CD1c-positive myeloid dendritic cell (primary cell): ENCODE data around the gene LRRC4.

Source experiments
- DNase-seq: peaks from one replicate; pipeline ENCODE4 v3.0.0-alpha.2; 2016; ENCODE audit errors: extremely low spot score

LRRC4 gene

DNA sequence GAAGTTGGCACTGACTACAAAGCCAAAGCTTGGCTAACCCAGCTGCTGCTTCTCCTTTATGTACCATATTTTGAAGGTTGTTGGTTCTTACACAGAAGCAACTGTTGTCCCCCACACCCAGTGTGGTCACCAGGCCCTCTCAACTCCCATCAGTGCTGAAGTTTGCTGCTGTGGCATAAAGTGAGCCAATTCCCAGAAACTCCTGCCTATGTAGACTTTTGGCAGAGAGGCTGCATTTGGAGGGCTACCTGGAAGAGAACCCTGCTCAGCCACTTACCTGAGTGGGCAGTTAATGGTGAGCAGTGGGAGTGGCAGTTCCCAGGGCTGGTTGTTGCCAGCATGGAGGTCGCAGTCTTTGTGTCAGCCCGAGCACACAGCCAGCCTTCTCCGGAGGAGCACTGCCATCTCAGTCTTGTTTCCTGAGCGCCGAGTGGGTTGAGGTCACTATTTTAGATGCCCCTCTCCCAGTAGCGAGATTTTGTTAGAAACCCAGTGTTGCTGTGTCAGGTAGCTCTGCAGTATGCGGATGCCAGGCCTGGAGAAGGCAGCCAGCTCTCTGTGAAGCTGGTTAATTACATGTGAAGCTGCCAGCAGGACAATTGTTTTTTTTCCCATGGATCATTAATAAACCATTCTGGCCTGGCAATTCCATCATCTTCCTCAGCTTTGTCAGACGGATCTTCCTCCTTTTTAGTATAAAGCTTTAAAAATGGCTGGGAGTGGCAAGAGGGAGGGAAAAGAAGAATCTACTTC is 24.5 kb downstream of the LRRC4 start:
- DNase-seq = no peak

DNA sequence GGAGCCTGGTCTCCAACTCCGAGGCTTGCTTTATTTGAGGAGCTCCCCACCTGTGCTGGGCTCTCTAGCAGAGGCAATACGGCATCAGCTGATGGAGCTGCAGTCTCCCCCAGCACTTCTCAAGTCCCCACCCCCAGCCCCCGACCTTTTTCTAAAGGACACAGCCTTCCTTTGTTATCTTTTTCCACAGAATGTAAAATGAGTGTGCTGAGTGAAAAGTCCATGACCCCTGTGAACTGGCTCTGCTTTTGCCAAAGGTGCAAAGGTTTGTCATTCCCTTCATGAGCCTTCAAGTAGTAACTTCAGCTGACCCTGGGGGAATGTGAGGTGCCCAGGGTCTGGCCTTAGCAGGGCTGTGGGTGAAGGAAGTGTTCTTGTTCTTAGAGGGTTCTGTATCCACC is 25.5 kb downstream of the LRRC4 start:
- no peak for DNase-seq

DNA sequence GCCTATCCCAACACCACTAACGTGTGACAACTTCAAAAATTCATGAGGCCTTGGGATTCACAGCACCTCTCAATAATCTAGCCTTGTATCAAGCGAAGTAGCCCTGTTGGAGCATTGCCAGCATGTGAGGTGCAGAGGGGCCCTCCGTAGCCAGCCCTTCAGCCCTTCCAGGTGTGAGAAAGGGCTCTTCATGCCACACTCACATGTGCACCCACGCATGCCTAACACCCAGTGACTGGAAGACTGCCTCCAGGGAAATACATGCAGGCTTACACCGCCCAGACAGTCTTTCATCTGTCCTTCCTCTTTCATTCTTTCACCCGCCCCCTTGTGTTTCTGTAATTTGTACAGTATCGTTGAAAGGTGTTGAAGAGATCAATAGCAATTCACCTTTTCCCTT is 26.1 kb downstream of the LRRC4 start:
- DNase-seq = no peak

GRCh38 chr7:128004623-128005022 is 26.6 kb downstream of the LRRC4 start:
- DNase-seq = no peak

- DNase-seq = no peak
Measured at GRCh38 chr7:128003787-128004186, 27.4 kb downstream of the LRRC4 start.

GRCh38 chr7:128003167-128003566 is 28.1 kb downstream of the LRRC4 start:
- DNase-seq = peak; percentile 15

GRCh38 chr7:128000854-128001265 is 30.4 kb downstream of the LRRC4 start:
- no peak for DNase-seq

GRCh38 chr7:128000048-128000447 is 31.2 kb downstream of the LRRC4 start:
- DNase-seq = peak; percentile 56

- no peak for DNase-seq
Measured at GRCh38 chr7:127998671-127999070, 32.6 kb downstream of the LRRC4 start.

GRCh38 chr7:127997226-127997922 is 33.9 kb downstream of the LRRC4 start:
- no peak for DNase-seq

DNA sequence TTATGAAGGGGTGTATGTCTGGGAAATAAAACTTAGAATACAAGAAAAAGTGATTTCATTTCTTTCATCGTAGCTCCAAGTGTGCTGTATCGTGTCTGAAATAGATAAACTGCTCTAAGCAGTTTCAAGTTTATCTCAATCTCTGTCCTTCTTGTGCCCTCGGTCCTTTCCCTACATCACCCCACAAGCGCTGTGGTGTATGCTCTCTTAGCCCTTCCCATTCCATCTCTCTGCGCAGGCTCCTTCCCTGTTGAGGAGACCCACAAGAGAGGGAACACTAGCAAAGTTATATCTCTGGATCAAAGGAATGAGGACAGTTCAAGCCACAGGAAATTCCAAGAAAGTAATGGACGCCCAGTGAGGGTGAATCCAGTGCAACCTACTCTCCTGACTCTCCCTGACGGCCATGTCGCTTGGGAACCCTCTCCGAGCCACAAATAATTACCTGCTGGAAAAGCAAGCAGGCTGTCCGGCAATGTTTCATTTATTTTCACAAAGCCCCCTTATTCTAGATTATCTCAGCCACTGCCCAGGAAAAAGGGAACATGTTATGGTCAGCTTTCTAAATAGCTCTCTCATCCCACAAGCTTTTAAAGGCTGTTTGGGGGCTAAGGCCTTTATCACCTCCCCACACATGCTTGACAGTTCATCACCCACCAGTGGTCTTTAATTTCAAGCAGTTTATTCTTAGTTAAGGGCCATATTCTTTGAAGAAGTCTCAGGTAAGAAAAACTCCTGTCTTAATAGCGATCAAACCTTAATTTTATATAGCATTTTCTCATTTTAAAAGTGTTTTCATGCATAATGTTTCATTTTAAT is 34.8 kb downstream of the LRRC4 start:
- no peak for DNase-seq

DNA sequence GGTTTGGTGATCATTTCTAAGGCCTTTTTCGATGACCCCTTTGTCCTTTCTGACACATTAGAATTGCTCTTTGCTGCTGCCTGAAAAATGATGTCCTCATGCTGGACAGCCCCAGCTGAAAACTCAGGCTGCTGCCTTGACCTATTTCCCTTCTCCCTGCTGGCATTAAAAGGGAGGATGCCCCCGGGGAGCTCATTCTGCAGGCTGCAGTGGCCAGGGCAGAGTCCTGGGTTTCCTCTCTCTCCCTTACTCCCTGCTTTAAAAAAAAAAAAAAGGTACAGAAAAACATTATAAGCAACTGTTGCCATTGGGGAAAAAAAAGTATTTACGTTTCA is 35.4 kb downstream of the LRRC4 start:
- no peak for DNase-seq

DNA sequence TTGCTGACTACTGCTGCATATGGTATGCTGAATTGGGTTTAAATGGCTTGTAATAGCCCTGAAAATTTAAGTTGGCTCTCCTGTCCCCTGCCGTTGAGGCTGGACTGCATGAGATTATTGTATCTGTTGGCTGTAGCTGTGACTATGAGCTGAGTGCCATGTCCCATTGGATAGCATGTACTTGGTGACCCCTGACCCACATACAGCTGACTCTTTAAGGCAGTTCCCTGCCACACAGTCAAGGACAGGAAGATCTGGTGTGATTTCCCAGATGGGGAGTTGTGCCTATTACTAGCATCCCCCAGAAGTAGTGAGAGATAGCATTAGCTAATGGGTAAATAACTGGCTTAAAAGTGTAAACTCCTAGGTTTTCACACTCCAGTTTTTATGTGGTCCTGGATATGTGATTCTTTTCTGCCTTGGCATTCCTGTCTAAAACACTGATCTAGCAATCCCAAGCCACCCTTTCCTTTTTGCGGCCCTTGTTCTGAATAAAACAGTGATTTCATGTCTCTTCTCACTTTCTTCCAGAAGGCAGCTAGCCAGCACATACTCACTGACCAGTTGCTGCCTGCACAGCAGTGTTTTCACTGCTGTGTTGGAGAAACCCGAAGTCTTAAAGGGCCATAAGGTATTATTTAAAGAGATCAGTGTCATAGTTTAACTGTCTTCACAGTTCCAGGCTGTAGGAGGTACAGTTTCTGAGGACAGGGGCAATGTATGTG is 35.9 kb downstream of the LRRC4 start:
- no peak for DNase-seq

DNA sequence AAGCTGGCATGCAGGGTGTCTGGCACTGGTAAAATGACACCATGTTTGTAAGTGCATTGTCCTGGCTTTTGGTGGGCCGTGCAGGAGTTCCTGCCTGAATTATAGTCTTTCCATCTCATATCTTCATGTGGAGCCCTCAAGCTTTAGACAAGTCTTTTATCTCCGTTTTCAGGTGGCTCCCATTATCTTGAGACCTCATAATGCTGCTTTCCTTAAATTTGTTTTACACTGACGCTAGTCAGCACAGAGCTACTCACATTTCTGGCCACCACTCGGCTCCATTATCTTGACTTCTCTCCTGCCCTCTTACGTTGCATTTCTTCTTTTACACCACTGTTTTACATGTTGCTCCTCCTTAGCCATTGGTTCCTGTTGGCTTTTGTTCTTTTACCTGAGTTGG is 37.2 kb downstream of the LRRC4 start:
- DNase-seq = no peak

DNA sequence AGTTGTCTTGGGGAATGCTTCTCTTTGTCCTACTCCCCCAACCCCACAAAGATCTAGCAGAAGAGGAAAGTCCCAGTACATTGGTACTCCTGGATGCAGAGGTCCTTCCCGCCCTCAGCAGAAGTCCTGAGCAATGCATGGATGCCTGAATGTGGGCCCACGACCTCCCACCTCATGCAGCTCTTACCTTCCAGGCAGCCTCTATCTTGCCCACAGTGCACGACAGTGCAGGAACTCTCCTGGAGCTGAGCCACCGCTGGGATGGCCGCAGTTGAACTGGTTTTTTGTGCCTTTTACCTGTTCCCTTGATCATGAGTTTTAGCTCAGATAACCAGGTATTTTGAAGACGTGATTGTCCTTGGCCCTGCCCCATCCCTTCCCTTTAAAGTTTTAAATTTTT is 37.9 kb downstream of the LRRC4 start:
- no peak for DNase-seq

DNA sequence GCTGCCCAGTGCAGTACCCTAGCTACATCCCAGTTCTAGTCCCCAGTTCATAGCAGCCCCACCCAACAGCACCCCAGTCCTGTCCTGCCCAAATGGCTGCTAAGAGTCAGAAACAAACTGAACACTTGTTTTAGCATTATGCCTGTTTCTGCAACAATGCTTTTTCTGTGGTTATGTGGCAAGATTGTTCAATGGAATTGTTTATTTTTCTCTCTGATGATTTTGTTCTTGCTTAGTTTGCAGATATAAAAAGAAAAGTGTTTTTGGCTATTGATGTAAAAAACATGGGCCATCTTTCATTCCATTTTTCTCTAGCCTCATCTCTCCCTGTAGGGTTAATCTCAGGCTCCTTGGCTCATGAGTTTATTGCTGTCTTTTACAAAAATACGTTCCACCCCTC is 42.5 kb downstream of the LRRC4 start:
- DNase-seq = no peak

- no peak for DNase-seq
Measured at GRCh38 chr7:127986581-127987521, 44.4 kb downstream of the LRRC4 start.

DNA sequence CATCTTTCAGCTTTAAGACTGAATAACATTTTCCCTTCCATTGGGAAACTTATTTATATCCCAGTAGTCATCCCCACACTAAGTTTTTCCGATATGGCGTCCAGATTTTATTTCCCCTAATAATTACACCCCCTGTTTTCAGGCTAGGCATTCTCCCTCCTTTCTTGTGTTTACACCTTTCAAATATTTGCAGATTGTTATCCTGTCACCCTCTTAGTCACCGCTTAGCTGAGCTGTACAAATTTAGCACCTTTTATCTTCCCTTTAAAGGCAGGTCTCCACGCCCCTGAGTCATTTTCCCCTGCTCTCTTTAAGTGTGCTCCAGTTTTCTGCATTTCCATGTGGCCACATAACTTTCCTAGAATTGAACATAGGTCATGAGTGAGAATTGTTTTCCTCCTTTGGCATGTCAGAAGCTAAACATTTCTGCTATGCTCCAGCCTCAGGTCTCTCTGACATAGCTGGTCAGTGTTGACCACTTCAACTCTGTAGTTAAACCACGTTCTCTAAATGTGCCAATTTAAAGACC is 47.4 kb downstream of the LRRC4 start:
- DNase-seq = no peak

GRCh38 chr7:127981965-127982364 is 49.3 kb downstream of the LRRC4 start:
- no peak for DNase-seq

- no peak for DNase-seq
Measured at GRCh38 chr7:127980901-127981300, 50.3 kb downstream of the LRRC4 start.

GRCh38 chr7:127979728-127980126 is 51.5 kb downstream of the LRRC4 start:
- no peak for DNase-seq
